ENCODE measurements around the gene BICC1. TPM values are rescaled to one million over a fixed set of nuclear protein-coding genes. Genes with fewer than 3 reads are reported as not detected.
A peak's percentile ranks its signal among the peaks of the same experiment; 100 is the strongest.

Gene BICC1
- total RNA-seq, 1 donor from 2014 or later = 41.0 TPM

DNA sequence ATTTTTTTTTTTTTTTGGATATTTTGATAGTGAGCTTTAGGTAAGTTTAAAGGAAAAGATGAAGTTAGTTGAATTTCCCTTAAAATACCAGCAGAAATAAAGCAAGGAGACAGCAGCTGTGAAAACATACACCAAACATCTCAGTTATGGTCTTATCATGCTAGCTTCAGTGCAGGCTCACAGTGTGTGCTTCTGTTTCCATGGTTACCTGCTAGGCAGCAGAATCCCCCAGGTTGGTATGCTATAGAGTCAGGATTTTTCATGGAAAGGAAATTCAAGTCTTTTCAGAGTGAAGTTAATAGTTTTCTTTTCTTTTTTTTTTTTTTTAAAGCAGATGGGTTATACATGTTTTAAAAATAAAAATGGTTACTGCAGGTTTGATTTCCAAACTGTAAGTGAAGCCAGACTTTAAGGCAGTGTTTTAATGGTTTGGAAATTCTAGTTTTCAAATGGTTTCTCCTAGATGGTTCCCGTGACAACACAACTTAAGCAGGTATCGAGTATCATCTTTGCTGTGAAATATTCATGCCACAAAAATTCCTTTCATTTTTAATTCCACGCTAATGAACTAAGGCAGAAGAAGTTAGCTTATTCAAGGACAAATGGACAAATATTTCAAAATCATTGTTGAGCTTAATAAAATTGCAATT lies 230.9 kb downstream of the BICC1 start:
- peak overlapping the region; percentile 31 for H3K4me3 Mint-ChIP-seq (ENCODE audit: unreplicated experiment)
- H3K4me1 Mint-ChIP-seq (ENCODE audit: unreplicated experiment) = peaks cover 47% of the 10 kb centered on the region

GRCh38 chr10:58746474-58747185 lies 234.0 kb downstream of the BICC1 start:
- no peaks in the 10 kb centered on the region for H3K36me3 Mint-ChIP-seq (ENCODE audit: unreplicated experiment)
- H3K27me3 Mint-ChIP-seq (ENCODE audit: unreplicated experiment) = no peaks in the 10 kb centered on the region
- peaks cover 50% of the 10 kb centered on the region for H3K4me1 Mint-ChIP-seq (ENCODE audit: unreplicated experiment)
- no peak overlapping the region for H3K4me3 Mint-ChIP-seq (ENCODE audit: unreplicated experiment)
- TF ChIP-seq, protein P1, sequence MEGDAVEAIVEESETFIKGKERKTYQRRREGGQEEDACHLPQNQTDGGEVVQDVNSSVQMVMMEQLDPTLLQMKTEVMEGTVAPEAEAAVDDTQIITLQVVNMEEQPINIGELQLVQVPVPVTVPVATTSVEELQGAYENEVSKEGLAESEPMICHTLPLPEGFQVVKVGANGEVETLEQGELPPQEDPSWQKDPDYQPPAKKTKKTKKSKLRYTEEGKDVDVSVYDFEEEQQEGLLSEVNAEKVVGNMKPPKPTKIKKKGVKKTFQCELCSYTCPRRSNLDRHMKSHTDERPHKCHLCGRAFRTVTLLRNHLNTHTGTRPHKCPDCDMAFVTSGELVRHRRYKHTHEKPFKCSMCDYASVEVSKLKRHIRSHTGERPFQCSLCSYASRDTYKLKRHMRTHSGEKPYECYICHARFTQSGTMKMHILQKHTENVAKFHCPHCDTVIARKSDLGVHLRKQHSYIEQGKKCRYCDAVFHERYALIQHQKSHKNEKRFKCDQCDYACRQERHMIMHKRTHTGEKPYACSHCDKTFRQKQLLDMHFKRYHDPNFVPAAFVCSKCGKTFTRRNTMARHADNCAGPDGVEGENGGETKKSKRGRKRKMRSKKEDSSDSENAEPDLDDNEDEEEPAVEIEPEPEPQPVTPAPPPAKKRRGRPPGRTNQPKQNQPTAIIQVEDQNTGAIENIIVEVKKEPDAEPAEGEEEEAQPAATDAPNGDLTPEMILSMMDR (IDR thresholded peaks at IDR 0.05) = no peak
- no peak for DNase-seq (ENCODE audit: extremely low spot score, unreplicated experiment)
- peak overlapping the region; percentile 50 for H3K27ac Mint-ChIP-seq (ENCODE audit: unreplicated experiment)
- H3K9me3 Mint-ChIP-seq (ENCODE audit: unreplicated experiment) = peaks cover 4% of the 10 kb centered on the region

More for the DNA sequence above, 230.9 kb downstream of the BICC1 start:
- DNase-seq (ENCODE audit: extremely low spot score, unreplicated experiment) = no peak
- Mint-ChIP-seq H3K27me3 (ENCODE audit: unreplicated experiment) (no peaks in the 10 kb centered on the region), H3K9me3 (ENCODE audit: unreplicated experiment) (peaks cover 9% of the 10 kb centered on the region), H3K36me3 (ENCODE audit: unreplicated experiment) (no peaks in the 10 kb centered on the region), H3K27ac (ENCODE audit: unreplicated experiment) (peak overlapping the region; percentile 95)
- TF ChIP-seq, protein P1 (IDR thresholded peaks at IDR 0.05) = no peak

- no peak overlapping the region for H3K4me3 Mint-ChIP-seq (ENCODE audit: unreplicated experiment)
- H3K9me3 Mint-ChIP-seq (ENCODE audit: unreplicated experiment) = peaks cover 4% of the 10 kb centered on the region
- H3K27ac Mint-ChIP-seq (ENCODE audit: unreplicated experiment) = no peak overlapping the region
- no peaks in the 10 kb centered on the region for H3K27me3 Mint-ChIP-seq (ENCODE audit: unreplicated experiment)
- no peak for DNase-seq (ENCODE audit: extremely low spot score, unreplicated experiment)
- peaks cover 49% of the 10 kb centered on the region for H3K4me1 Mint-ChIP-seq (ENCODE audit: unreplicated experiment)
- TF ChIP-seq, protein P1 (IDR thresholded peaks at IDR 0.05) = no peak
- H3K36me3 Mint-ChIP-seq (ENCODE audit: unreplicated experiment) = no peaks in the 10 kb centered on the region
These were observed 235.0 kb downstream of the BICC1 start for GRCh38 chr10:58747687-58748086.

DNA sequence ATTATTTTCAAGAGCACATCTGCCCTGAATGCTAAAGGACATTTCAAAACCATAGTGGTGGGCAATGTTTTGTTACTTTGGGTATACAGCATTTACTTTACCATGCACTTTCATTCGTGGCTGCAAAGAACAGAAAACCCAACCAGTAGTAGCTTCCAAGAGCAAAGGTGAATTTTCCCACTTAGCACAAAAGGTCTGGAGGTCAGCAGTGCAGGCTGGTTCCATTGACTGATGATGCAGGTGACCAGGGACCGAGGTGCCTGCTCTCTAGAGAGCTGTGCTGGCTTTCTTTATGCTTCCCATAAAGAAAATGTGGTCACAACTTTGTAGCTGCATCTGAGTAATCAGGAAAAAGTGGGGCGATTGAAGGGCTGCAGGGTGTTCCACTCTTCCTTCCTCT lies 240.0 kb downstream of the BICC1 start:
- Mint-ChIP-seq H3K27me3 (ENCODE audit: unreplicated experiment) (no peaks in the 10 kb centered on the region), H3K4me1 (ENCODE audit: unreplicated experiment) (peaks cover 71% of the 10 kb centered on the region), H3K36me3 (ENCODE audit: unreplicated experiment) (no peaks in the 10 kb centered on the region), H3K9me3 (ENCODE audit: unreplicated experiment) (no peaks in the 10 kb centered on the region), H3K4me3 (ENCODE audit: unreplicated experiment) (no peak overlapping the region), H3K27ac (ENCODE audit: unreplicated experiment) (peak overlapping the region; percentile 3)
- DNase-seq (ENCODE audit: extremely low spot score, unreplicated experiment) = no peak
- TF ChIP-seq, protein P1 (IDR thresholded peaks at IDR 0.05) = no peak

- H3K27ac Mint-ChIP-seq (ENCODE audit: unreplicated experiment) = peak overlapping the region; percentile 99
These were observed 240.8 kb downstream of the BICC1 start for GRCh38 chr10:58753425-58753824.

More at GRCh38 chr10:58753425-58753824, 240.8 kb downstream of the BICC1 start:
- DNase-seq (ENCODE audit: extremely low spot score, unreplicated experiment) = no peak
- Mint-ChIP-seq H3K27me3 (ENCODE audit: unreplicated experiment) (no peaks in the 10 kb centered on the region), H3K4me3 (ENCODE audit: unreplicated experiment) (no peak overlapping the region), H3K36me3 (ENCODE audit: unreplicated experiment) (no peaks in the 10 kb centered on the region), H3K9me3 (ENCODE audit: unreplicated experiment) (no peaks in the 10 kb centered on the region), H3K4me1 (ENCODE audit: unreplicated experiment) (peaks cover 76% of the 10 kb centered on the region)
- TF ChIP-seq, protein P1 (IDR thresholded peaks at IDR 0.05) = no peak

Data from osteocyte (in vitro differentiated cells).